ENCODE measurements around the gene PPP1R13L. TPM values are rescaled to one million over a fixed set of nuclear protein-coding genes. Genes with fewer than 3 reads are reported as not detected.

PPP1R13L gene
- total RNA-seq, 6 experiments from 2014 or later: 10.2 to 24.7 (median 22.2) TPM

DNA sequence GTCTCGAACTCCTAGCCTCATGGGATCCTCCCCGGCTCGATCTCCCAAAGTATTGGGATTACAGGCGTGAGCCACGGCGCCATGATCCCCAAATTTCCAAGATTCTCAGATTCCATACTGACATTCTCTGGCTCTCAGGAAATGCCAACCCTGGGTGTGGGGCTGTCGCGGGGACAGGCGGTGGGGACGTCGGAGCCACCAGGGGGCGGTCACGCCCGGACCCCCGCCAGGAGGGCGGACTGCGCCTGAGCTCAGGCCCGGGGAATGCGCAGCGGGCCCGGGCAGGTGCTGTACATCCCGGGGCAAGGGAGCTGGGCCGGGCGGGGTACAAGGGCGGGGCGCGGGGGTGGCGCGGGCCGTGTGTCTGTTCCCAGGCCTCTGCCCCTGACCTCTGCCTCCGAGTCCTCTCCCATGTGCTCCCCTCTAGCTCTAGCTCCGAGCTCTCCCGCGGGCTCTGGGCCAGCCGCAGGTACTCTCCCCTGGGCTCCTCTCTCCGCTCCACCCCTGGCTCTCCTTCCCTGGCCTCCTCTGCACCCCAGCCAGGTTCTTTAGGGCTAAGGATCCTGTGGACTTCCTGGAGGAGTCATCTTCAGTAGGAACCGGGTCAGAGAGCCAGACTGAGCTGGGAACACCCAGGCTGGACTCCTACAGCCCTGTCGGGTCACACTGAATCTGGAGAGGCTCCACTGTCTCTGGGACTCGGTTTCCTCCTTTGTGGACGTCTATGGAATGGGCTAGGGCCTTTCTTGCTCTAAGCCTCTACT lies 2.4 kb downstream of the PPP1R13L start:
- Mint-ChIP-seq H3K27ac (peak overlapping the region; percentile 59), H3K36me3 (ENCODE audit: low read depth) (no peaks in the 10 kb centered on the region), H3K27me3 (ENCODE audit: insufficient read depth) (peaks cover 14% of the 10 kb centered on the region), H3K9me3 (no peaks in the 10 kb centered on the region), H3K4me1 (ENCODE audit: low read depth) (peaks cover 51% of the 10 kb centered on the region), H3K4me3 (peak overlapping the region; percentile 97)
- TF ChIP-seq, protein P1, sequence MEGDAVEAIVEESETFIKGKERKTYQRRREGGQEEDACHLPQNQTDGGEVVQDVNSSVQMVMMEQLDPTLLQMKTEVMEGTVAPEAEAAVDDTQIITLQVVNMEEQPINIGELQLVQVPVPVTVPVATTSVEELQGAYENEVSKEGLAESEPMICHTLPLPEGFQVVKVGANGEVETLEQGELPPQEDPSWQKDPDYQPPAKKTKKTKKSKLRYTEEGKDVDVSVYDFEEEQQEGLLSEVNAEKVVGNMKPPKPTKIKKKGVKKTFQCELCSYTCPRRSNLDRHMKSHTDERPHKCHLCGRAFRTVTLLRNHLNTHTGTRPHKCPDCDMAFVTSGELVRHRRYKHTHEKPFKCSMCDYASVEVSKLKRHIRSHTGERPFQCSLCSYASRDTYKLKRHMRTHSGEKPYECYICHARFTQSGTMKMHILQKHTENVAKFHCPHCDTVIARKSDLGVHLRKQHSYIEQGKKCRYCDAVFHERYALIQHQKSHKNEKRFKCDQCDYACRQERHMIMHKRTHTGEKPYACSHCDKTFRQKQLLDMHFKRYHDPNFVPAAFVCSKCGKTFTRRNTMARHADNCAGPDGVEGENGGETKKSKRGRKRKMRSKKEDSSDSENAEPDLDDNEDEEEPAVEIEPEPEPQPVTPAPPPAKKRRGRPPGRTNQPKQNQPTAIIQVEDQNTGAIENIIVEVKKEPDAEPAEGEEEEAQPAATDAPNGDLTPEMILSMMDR (IDR thresholded peaks at IDR 0.05): peak; percentile 77
- DNase-seq: no peak

DNA sequence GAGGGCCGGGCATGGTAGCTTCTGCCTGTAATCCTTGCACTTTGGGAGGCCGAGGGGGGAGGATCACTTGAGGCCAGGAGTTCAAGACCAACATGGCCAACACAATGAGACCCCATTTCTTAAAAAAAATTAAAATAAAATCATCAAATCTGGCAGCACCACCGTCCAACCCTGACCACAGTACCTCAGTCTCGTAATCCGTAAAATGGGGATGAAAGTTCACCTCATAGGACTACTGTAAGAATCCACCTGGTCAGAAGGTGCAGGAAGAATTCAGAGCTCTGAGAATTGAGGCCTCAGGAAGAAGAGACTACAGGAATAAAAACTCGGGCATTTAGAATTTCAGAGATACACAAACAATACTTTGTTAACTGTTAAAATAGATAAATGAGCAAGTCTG lies 3.1 kb downstream of the PPP1R13L start:
- H3K4me1 Mint-ChIP-seq (ENCODE audit: low read depth): peaks cover 46% of the 10 kb centered on the region

DNA sequence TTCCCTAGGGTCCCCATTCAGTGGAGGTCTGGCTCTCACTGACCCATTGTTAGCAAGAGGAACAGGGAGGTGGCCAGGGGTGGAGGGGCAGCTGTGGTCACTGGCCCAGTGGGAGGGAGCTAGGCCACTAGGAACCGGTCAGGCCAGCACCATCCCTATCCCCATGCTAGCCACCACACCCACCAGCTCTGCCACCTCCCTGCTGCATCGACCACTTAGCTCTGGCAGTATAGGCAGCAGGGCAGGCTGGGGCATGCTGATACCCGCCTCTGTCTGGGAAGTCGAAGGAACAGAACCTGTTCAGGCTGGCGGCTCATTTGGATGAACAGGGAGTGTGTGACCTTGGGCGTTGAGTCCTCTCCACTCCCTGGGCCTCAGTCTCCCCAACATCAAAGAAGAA lies 4.7 kb downstream of the PPP1R13L start:
- H3K27ac Mint-ChIP-seq: no peak overlapping the region
- no peaks in the 10 kb centered on the region for H3K9me3 Mint-ChIP-seq
- no peak for DNase-seq
- H3K4me3 Mint-ChIP-seq: no peak overlapping the region
- peaks cover 39% of the 10 kb centered on the region for H3K4me1 Mint-ChIP-seq (ENCODE audit: low read depth)
- peaks cover 4% of the 10 kb centered on the region; the same call in 1 of the 2 replicates for H3K27me3 Mint-ChIP-seq (ENCODE audit: insufficient read depth)
- H3K36me3 Mint-ChIP-seq (ENCODE audit: low read depth): no peaks in the 10 kb centered on the region
- TF ChIP-seq, protein P1 (IDR thresholded peaks at IDR 0.05): no peak

More for the DNA sequence above, 3.1 kb downstream of the PPP1R13L start:
- Mint-ChIP-seq H3K36me3 (ENCODE audit: low read depth) (no peaks in the 10 kb centered on the region), H3K27ac (no peak overlapping the region), H3K27me3 (ENCODE audit: insufficient read depth) (peaks cover 14% of the 10 kb centered on the region), H3K4me3 (no peak overlapping the region), H3K9me3 (no peaks in the 10 kb centered on the region)
- TF ChIP-seq, protein P1 (IDR thresholded peaks at IDR 0.05): no peak
- no peak for DNase-seq

DNA sequence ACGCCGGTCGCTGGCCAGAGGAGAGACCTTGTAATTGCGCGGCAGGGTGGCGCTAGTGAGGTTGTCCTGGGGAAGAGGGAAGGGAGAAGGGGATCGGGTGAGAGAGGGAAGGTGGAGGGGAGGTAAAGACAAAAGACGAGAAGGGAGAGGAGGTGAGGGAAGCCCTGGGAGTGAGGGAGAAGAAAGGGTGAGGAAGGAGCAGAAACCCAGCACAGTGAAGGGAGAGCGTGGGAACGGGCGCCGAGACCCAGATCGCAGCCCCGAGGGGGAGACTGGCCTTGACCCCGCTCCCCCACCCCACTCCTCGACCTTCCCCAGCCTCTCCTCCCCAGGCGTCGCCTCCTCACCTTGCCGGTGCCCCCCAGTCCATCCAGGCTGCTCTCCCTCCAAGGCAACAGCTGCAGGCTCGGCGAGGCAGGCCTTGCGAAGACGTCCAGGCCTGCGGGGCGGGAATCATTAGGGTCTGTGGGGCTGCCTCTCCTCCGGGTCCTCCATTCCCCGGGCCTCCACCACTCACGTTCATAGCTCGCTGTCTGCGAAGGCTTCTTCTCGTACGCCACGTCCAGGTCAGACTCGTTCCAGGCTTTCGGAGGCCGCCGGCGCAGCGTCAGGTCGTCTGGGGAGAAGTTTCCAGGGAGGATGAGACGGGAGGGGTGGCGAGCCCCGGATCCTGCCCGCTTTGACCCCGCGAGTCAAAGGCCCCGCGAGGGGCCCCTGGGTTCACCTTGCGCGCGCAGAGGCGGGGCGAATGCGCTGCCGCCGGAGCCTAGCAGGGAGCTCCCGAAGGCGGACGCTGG lies 8.8 kb downstream of the PPP1R13L start:
- no peaks in the 10 kb centered on the region for H3K36me3 Mint-ChIP-seq (ENCODE audit: low read depth)
- H3K4me3 Mint-ChIP-seq: no peak overlapping the region
- H3K9me3 Mint-ChIP-seq: no peaks in the 10 kb centered on the region
- no peak overlapping the region for H3K27ac Mint-ChIP-seq
- H3K4me1 Mint-ChIP-seq (ENCODE audit: low read depth): peaks cover 10% of the 10 kb centered on the region
- TF ChIP-seq, protein P1 (IDR thresholded peaks at IDR 0.05): no peak; the same call in 1 of the 2 replicates
- DNase-seq: no peak
- no peaks in the 10 kb centered on the region; the same call in 1 of the 2 replicates for H3K27me3 Mint-ChIP-seq (ENCODE audit: insufficient read depth)

DNA sequence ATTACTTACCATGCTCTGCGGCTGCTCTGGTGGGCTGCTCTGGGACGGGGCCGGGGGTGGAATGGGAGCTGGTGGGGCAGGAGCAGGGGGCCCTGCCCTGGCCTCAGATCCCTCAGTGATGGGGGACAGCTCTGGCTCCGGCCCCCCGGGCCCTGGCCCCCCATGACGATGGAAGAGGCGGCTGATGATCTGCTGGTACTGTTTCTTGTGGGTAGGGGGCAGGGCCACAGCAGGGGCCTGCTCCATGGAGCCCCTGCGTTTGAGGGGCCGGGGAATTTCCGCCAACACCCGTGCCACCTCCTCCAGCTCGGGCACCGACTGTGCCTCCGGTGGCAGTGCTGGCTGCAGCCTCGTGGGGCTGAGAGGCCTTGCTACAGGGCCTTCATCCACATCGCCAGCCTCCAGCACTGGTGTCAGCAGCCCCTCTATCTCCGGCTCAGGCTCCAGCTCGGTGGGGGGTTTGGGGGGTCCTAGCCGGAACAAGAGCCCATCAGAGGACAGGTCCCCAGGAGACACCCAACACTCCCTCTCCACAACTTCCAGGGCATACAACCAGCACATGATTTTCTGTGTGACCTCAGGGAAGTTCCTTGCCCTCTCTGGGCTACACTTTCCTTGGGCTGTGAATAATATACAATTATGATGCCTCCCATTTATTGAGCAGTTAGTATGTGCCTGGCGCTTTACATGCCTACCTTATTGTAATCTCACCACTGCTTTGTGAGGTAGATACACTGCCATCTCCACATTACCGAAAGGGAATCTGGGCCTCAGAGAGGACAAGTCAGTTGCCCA lies 12.8 kb downstream of the PPP1R13L start:
- no peaks in the 10 kb centered on the region for H3K36me3 Mint-ChIP-seq (ENCODE audit: low read depth)
- H3K9me3 Mint-ChIP-seq: no peaks in the 10 kb centered on the region
- no peaks in the 10 kb centered on the region; the same call in 1 of the 2 replicates for H3K27me3 Mint-ChIP-seq (ENCODE audit: insufficient read depth)
- DNase-seq: no peak
- 0 out of 2 replicates have a peak, but pooled peaks cover 4% of the 10 kb centered on the region for H3K4me1 Mint-ChIP-seq (ENCODE audit: low read depth)
- H3K27ac Mint-ChIP-seq: no peak overlapping the region
- H3K4me3 Mint-ChIP-seq: no peak overlapping the region
- TF ChIP-seq, protein P1 (IDR thresholded peaks at IDR 0.05): no peak

Data from HFFc6 (cell line).